ENCODE measurements around the gene TNKS1BP1.

TNKS1BP1 gene

GRCh38 chr11:57306161-57306876, 18.4 kb downstream of the TNKS1BP1 start:
- Histone ChIP-seq H3K9ac (ENCODE audit: low read depth in 1 of 2, low read length in 2 of 2) (peak overlapping the region in 1 of 2 donors; percentile 11), H3K36me3 (ENCODE audit: control insufficient read depth in 1 of 2, insufficient read depth in 2 of 2, low read length in 2 of 2) (peaks cover 8 to 28% of the 10 kb centered on the region in 2 donors), H3K9me3 (ENCODE audit: control insufficient read depth in 1 of 2, low read length in 2 of 2) (no peaks in the 10 kb centered on the region), H3K27ac (ENCODE audit: low read depth, low read length) (no peak overlapping the region), H3K27me3 (ENCODE audit: control insufficient read depth in 1 of 2, insufficient read depth in 2 of 2, low read length in 2 of 2) (no peaks in the 10 kb centered on the region), H3K4me1 (ENCODE audit: control insufficient read depth in 1 of 2, insufficient read depth in 2 of 2, low read length in 2 of 2) (peaks cover 33 to 63% of the 10 kb centered on the region in 2 donors), H3K4me3 (ENCODE audit: low read depth in 1 of 2, low read length in 2 of 2) (peak overlapping the region; percentile 8 to 42)

GRCh38 chr11:57305523-57305922, 19.2 kb downstream of the TNKS1BP1 start:
- H3K27me3 ChIP-seq (ENCODE audit: control insufficient read depth in 1 of 2, insufficient read depth in 2 of 2, low read length in 2 of 2) = no peaks in the 10 kb centered on the region
- H3K4me1 ChIP-seq (ENCODE audit: control insufficient read depth in 1 of 2, insufficient read depth in 2 of 2, low read length in 2 of 2) = peaks cover 27 to 58% of the 10 kb centered on the region in 2 donors
- no peak overlapping the region for H3K27ac ChIP-seq (ENCODE audit: low read depth, low read length)
- H3K9ac ChIP-seq (ENCODE audit: low read depth in 1 of 2, low read length in 2 of 2) = no peak overlapping the region
- no peaks in the 10 kb centered on the region for H3K9me3 ChIP-seq (ENCODE audit: control insufficient read depth in 1 of 2, low read length in 2 of 2)
- no peak overlapping the region for H3K4me3 ChIP-seq (ENCODE audit: low read depth in 1 of 2, low read length in 2 of 2)
- peaks cover 16 to 35% of the 10 kb centered on the region in 2 donors for H3K36me3 ChIP-seq (ENCODE audit: control insufficient read depth in 1 of 2, insufficient read depth in 2 of 2, low read length in 2 of 2)

- H3K27me3 ChIP-seq (ENCODE audit: control insufficient read depth in 1 of 2, insufficient read depth in 2 of 2, low read length in 2 of 2) = no peaks in the 10 kb centered on the region
Measured at GRCh38 chr11:57303990-57304579, 20.7 kb downstream of the TNKS1BP1 start.

GRCh38 chr11:57303280-57303989, 21.3 kb downstream of the TNKS1BP1 start:
- no peaks in the 10 kb centered on the region for H3K27me3 ChIP-seq (ENCODE audit: control insufficient read depth in 1 of 2, insufficient read depth in 2 of 2, low read length in 2 of 2)
- peaks cover 32 to 46% of the 10 kb centered on the region in 2 donors for H3K36me3 ChIP-seq (ENCODE audit: control insufficient read depth in 1 of 2, insufficient read depth in 2 of 2, low read length in 2 of 2)
- H3K27ac ChIP-seq (ENCODE audit: low read depth, low read length) = no peak overlapping the region
- peaks cover 12 to 13% of the 10 kb centered on the region in 2 donors for H3K9me3 ChIP-seq (ENCODE audit: control insufficient read depth in 1 of 2, low read length in 2 of 2)
- no peak overlapping the region for H3K4me3 ChIP-seq (ENCODE audit: low read depth in 1 of 2, low read length in 2 of 2)
- H3K4me1 ChIP-seq (ENCODE audit: control insufficient read depth in 1 of 2, insufficient read depth in 2 of 2, low read length in 2 of 2) = peaks cover 18 to 42% of the 10 kb centered on the region in 2 donors
- no peak overlapping the region for H3K9ac ChIP-seq (ENCODE audit: low read depth in 1 of 2, low read length in 2 of 2)

More at GRCh38 chr11:57303990-57304579, 20.7 kb downstream of the TNKS1BP1 start:
- Histone ChIP-seq H3K9ac (ENCODE audit: low read depth in 1 of 2, low read length in 2 of 2) (no peak overlapping the region), H3K4me3 (ENCODE audit: low read depth in 1 of 2, low read length in 2 of 2) (no peak overlapping the region), H3K9me3 (ENCODE audit: control insufficient read depth in 1 of 2, low read length in 2 of 2) (peaks cover 12% of the 10 kb centered on the region in 2 donors), H3K36me3 (ENCODE audit: control insufficient read depth in 1 of 2, insufficient read depth in 2 of 2, low read length in 2 of 2) (peaks cover 30 to 39% of the 10 kb centered on the region in 2 donors), H3K27ac (ENCODE audit: low read depth, low read length) (no peak overlapping the region), H3K4me1 (ENCODE audit: control insufficient read depth in 1 of 2, insufficient read depth in 2 of 2, low read length in 2 of 2) (peaks cover 18 to 46% of the 10 kb centered on the region in 2 donors)

- Histone ChIP-seq H3K4me3 (ENCODE audit: low read depth in 1 of 2, low read length in 2 of 2) (no peak overlapping the region), H3K36me3 (ENCODE audit: control insufficient read depth in 1 of 2, insufficient read depth in 2 of 2, low read length in 2 of 2) (peaks cover 35 to 46% of the 10 kb centered on the region in 2 donors), H3K9ac (ENCODE audit: low read depth in 1 of 2, low read length in 2 of 2) (no peak overlapping the region), H3K9me3 (ENCODE audit: control insufficient read depth in 1 of 2, low read length in 2 of 2) (peaks cover 12 to 13% of the 10 kb centered on the region in 2 donors), H3K27ac (ENCODE audit: low read depth, low read length) (no peak overlapping the region), H3K27me3 (ENCODE audit: control insufficient read depth in 1 of 2, insufficient read depth in 2 of 2, low read length in 2 of 2) (no peaks in the 10 kb centered on the region), H3K4me1 (ENCODE audit: control insufficient read depth in 1 of 2, insufficient read depth in 2 of 2, low read length in 2 of 2) (peaks cover 16 to 32% of the 10 kb centered on the region in 2 donors)
Measured at GRCh38 chr11:57302489-57302888, 22.3 kb downstream of the TNKS1BP1 start.

GRCh38 chr11:57301711-57302423, 22.9 kb downstream of the TNKS1BP1 start:
- no peak overlapping the region for H3K4me3 ChIP-seq (ENCODE audit: low read depth in 1 of 2, low read length in 2 of 2)
- H3K9me3 ChIP-seq (ENCODE audit: control insufficient read depth in 1 of 2, low read length in 2 of 2) = peaks cover 12 to 13% of the 10 kb centered on the region in 2 donors
- H3K27ac ChIP-seq (ENCODE audit: low read depth, low read length) = no peak overlapping the region
- no peak overlapping the region for H3K9ac ChIP-seq (ENCODE audit: low read depth in 1 of 2, low read length in 2 of 2)
- H3K27me3 ChIP-seq (ENCODE audit: control insufficient read depth in 1 of 2, insufficient read depth in 2 of 2, low read length in 2 of 2) = no peaks in the 10 kb centered on the region
- H3K36me3 ChIP-seq (ENCODE audit: control insufficient read depth in 1 of 2, insufficient read depth in 2 of 2, low read length in 2 of 2) = peaks cover 38 to 46% of the 10 kb centered on the region in 2 donors
- peaks cover 10 to 26% of the 10 kb centered on the region in 2 donors for H3K4me1 ChIP-seq (ENCODE audit: control insufficient read depth in 1 of 2, insufficient read depth in 2 of 2, low read length in 2 of 2)

- Histone ChIP-seq H3K27me3 (ENCODE audit: control insufficient read depth in 1 of 2, insufficient read depth in 2 of 2, low read length in 2 of 2) (no peaks in the 10 kb centered on the region), H3K4me1 (ENCODE audit: control insufficient read depth in 1 of 2, insufficient read depth in 2 of 2, low read length in 2 of 2) (peaks cover 9 to 18% of the 10 kb centered on the region in 2 donors), H3K9ac (ENCODE audit: low read depth in 1 of 2, low read length in 2 of 2) (no peak overlapping the region), H3K9me3 (ENCODE audit: control insufficient read depth in 1 of 2, low read length in 2 of 2) (peaks cover 12 to 13% of the 10 kb centered on the region in 2 donors), H3K4me3 (ENCODE audit: low read depth in 1 of 2, low read length in 2 of 2) (no peak overlapping the region), H3K36me3 (ENCODE audit: control insufficient read depth in 1 of 2, insufficient read depth in 2 of 2, low read length in 2 of 2) (peaks cover 38 to 46% of the 10 kb centered on the region in 2 donors), H3K27ac (ENCODE audit: low read depth, low read length) (no peak overlapping the region)
Measured at GRCh38 chr11:57300785-57301184, 24.0 kb downstream of the TNKS1BP1 start.

- H3K9me3 ChIP-seq (ENCODE audit: control insufficient read depth in 1 of 2, low read length in 2 of 2) = peaks cover 12 to 13% of the 10 kb centered on the region in 2 donors
- peaks cover 4 to 9% of the 10 kb centered on the region in 2 donors for H3K4me1 ChIP-seq (ENCODE audit: control insufficient read depth in 1 of 2, insufficient read depth in 2 of 2, low read length in 2 of 2)
- no peak overlapping the region for H3K27ac ChIP-seq (ENCODE audit: low read depth, low read length)
- peaks cover 38 to 46% of the 10 kb centered on the region in 2 donors for H3K36me3 ChIP-seq (ENCODE audit: control insufficient read depth in 1 of 2, insufficient read depth in 2 of 2, low read length in 2 of 2)
- H3K4me3 ChIP-seq (ENCODE audit: low read depth in 1 of 2, low read length in 2 of 2) = no peak overlapping the region
- H3K27me3 ChIP-seq (ENCODE audit: control insufficient read depth in 1 of 2, insufficient read depth in 2 of 2, low read length in 2 of 2) = no peaks in the 10 kb centered on the region
- H3K9ac ChIP-seq (ENCODE audit: low read depth in 1 of 2, low read length in 2 of 2) = no peak overlapping the region
Measured at GRCh38 chr11:57299150-57299737, 25.5 kb downstream of the TNKS1BP1 start.

- Histone ChIP-seq H3K9me3 (ENCODE audit: control insufficient read depth in 1 of 2, low read length in 2 of 2) (peaks cover 12 to 13% of the 10 kb centered on the region in 2 donors), H3K4me3 (ENCODE audit: low read depth in 1 of 2, low read length in 2 of 2) (no peak overlapping the region), H3K27ac (ENCODE audit: low read depth, low read length) (no peak overlapping the region), H3K9ac (ENCODE audit: low read depth in 1 of 2, low read length in 2 of 2) (no peak overlapping the region), H3K27me3 (ENCODE audit: control insufficient read depth in 1 of 2, insufficient read depth in 2 of 2, low read length in 2 of 2) (no peaks in the 10 kb centered on the region), H3K36me3 (ENCODE audit: control insufficient read depth in 1 of 2, insufficient read depth in 2 of 2, low read length in 2 of 2) (peaks cover 38% of the 10 kb centered on the region in 2 donors), H3K4me1 (ENCODE audit: control insufficient read depth in 1 of 2, insufficient read depth in 2 of 2, low read length in 2 of 2) (peaks cover 10 to 23% of the 10 kb centered on the region in 2 donors)
Measured at GRCh38 chr11:57297221-57297620, 27.5 kb downstream of the TNKS1BP1 start.

Data from duodenal mucosa (tissue), 2 donors.